Panc1 (cell line): ENCODE measurements around the gene OSBPL10.

Experiments used
- POLR2AphosphoS5 ChIP-seq: IDR thresholded peaks from 2 replicates; pipeline ENCODE4 v1.6.1; 2012; ENCODE audit warnings: mild to moderate bottlenecking, low read depth, low read length, moderate library complexity
- SIN3A ChIP-seq: IDR thresholded peaks from 2 replicates; pipeline ENCODE4 v1.6.1; 2012; ENCODE audit warnings: low read depth, mild to moderate bottlenecking, low read length, moderate library complexity, borderline replicate concordance; ENCODE audit not compliant: insufficient read depth
- TCF7L2 ChIP-seq: IDR thresholded peaks from 2 replicates; pipeline ENCODE4 v1.6.1; 2011; ENCODE audit warnings: mild to moderate bottlenecking, low read depth, low read length, inconsistent platforms
- TF ChIP-seq, protein P1 (sequence below): fragments of 450-650 bp; IDR thresholded peaks from 2 replicates; pipeline ENCODE4 v1.5.1; 2017; ENCODE audit warnings: mild to moderate bottlenecking
- TF ChIP-seq, protein P2 (sequence below), 2 experiments: IDR thresholded peaks; 2 replicates each; pipeline ENCODE4 v1.6.1; 2011 to 2012; ENCODE audit warnings: low read depth in 2 of 2, control low read depth in 1 of 2, low read length in 1 of 2, mild to moderate bottlenecking in 1 of 2, moderate library complexity in 1 of 2; ENCODE audit not compliant: insufficient read depth in 1 of 2

DNA sequence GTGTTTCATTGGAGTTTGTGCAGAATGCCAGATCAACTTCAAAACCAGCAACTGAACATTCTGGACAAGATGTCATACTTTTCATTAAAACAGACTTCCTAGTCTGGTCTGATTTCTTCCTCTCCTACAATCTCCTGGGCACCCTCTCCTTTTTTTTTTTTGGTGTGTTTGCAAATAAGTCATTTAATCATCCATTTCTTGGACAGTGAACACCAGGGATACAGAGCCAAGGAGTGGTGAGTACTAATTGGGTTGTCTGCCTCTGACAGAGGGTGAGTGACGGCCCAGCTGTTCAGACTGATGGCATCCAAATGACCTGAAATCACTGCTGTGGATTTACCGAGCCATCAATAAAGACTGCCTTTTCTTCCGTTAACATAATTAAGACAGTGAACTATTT is 290.3 kb downstream of the OSBPL10 start:
- TF ChIP-seq POLR2AphosphoS5: no peak
- TF ChIP-seq, protein P1, sequence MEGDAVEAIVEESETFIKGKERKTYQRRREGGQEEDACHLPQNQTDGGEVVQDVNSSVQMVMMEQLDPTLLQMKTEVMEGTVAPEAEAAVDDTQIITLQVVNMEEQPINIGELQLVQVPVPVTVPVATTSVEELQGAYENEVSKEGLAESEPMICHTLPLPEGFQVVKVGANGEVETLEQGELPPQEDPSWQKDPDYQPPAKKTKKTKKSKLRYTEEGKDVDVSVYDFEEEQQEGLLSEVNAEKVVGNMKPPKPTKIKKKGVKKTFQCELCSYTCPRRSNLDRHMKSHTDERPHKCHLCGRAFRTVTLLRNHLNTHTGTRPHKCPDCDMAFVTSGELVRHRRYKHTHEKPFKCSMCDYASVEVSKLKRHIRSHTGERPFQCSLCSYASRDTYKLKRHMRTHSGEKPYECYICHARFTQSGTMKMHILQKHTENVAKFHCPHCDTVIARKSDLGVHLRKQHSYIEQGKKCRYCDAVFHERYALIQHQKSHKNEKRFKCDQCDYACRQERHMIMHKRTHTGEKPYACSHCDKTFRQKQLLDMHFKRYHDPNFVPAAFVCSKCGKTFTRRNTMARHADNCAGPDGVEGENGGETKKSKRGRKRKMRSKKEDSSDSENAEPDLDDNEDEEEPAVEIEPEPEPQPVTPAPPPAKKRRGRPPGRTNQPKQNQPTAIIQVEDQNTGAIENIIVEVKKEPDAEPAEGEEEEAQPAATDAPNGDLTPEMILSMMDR: no peak
- no peak for TF ChIP-seq SIN3A
- no peak for TF ChIP-seq TCF7L2
- TF ChIP-seq, protein P2, sequence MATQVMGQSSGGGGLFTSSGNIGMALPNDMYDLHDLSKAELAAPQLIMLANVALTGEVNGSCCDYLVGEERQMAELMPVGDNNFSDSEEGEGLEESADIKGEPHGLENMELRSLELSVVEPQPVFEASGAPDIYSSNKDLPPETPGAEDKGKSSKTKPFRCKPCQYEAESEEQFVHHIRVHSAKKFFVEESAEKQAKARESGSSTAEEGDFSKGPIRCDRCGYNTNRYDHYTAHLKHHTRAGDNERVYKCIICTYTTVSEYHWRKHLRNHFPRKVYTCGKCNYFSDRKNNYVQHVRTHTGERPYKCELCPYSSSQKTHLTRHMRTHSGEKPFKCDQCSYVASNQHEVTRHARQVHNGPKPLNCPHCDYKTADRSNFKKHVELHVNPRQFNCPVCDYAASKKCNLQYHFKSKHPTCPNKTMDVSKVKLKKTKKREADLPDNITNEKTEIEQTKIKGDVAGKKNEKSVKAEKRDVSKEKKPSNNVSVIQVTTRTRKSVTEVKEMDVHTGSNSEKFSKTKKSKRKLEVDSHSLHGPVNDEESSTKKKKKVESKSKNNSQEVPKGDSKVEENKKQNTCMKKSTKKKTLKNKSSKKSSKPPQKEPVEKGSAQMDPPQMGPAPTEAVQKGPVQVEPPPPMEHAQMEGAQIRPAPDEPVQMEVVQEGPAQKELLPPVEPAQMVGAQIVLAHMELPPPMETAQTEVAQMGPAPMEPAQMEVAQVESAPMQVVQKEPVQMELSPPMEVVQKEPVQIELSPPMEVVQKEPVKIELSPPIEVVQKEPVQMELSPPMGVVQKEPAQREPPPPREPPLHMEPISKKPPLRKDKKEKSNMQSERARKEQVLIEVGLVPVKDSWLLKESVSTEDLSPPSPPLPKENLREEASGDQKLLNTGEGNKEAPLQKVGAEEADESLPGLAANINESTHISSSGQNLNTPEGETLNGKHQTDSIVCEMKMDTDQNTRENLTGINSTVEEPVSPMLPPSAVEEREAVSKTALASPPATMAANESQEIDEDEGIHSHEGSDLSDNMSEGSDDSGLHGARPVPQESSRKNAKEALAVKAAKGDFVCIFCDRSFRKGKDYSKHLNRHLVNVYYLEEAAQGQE (IDR thresholded peaks at IDR 0.05; ENCODE audit: insufficient read depth in 1 of 2, low read depth in 2 of 2, low read length in 1 of 2): no peak
